Measurements from ENCODE around the gene CCDC170. TPM values are rescaled to one million over a fixed set of nuclear protein-coding genes. Genes with fewer than 3 reads are reported as not detected.

Gene CCDC170
- total and polyA plus RNA-seq, 5 donors = 0.66 to 1.4 (median 1.4) TPM

GRCh38 chr6:151633526-151634335 is 139.9 kb downstream of the CCDC170 start:
- H3K27me3 ChIP-seq (ENCODE audit: control insufficient read depth, insufficient read depth) = no peaks in the 10 kb centered on the region
- ATAC-seq (no peak), DNase-seq (no peak)
- H3K27ac ChIP-seq (ENCODE audit: low read length) = no peak overlapping the region
- intact Hi-C loops (cut with DNase I) = no loop called here
- H3K4me1 ChIP-seq (ENCODE audit: control insufficient read depth, insufficient read depth, low read length) = peaks cover 1% of the 10 kb centered on the region
- no peaks in the 10 kb centered on the region for H3K9me3 ChIP-seq (ENCODE audit: control insufficient read depth, low read length)
- H3K4me3 ChIP-seq (ENCODE audit: low read length) = no peak overlapping the region
- WGBS = 71% methylated on average over 5 of the region's 5 CpGs

GRCh38 chr6:151634336-151634720 is 140.5 kb downstream of the CCDC170 start:
- WGBS = 87% methylated on average over 3 of the region's 3 CpGs
- no peak for ATAC-seq

GRCh38 chr6:151635741-151636140 is 141.9 kb downstream of the CCDC170 start:
- 85% methylated on average over 3 of the region's 3 CpGs for WGBS

More at GRCh38 chr6:151634336-151634720, 140.5 kb downstream of the CCDC170 start:
- Histone ChIP-seq H3K4me3 (ENCODE audit: low read length) (no peak overlapping the region), H3K27ac (ENCODE audit: low read length) (no peak overlapping the region), H3K4me1 (ENCODE audit: control insufficient read depth, insufficient read depth, low read length) (peaks cover 1% of the 10 kb centered on the region), H3K9me3 (ENCODE audit: control insufficient read depth, low read length) (no peaks in the 10 kb centered on the region), H3K27me3 (ENCODE audit: control insufficient read depth, insufficient read depth) (no peaks in the 10 kb centered on the region)
- DNase-seq = no peak
- intact Hi-C loops (cut with DNase I) = no loop called here

GRCh38 chr6:151637814-151638213 is 144.0 kb downstream of the CCDC170 start:
- WGBS = 94% methylated on average over 3 of the region's 3 CpGs
- Histone ChIP-seq H3K4me3 (ENCODE audit: low read length) (no peak overlapping the region), H3K4me1 (ENCODE audit: control insufficient read depth, insufficient read depth, low read length) (no peaks in the 10 kb centered on the region), H3K27me3 (ENCODE audit: control insufficient read depth, insufficient read depth) (no peaks in the 10 kb centered on the region), H3K9me3 (ENCODE audit: control insufficient read depth, low read length) (no peaks in the 10 kb centered on the region), H3K27ac (ENCODE audit: low read length) (no peak overlapping the region)
- intact Hi-C loops (cut with DNase I) = no loop called here
- DNase-seq (no peak), ATAC-seq (no peak)

More at GRCh38 chr6:151635741-151636140, 141.9 kb downstream of the CCDC170 start:
- H3K27me3 ChIP-seq (ENCODE audit: control insufficient read depth, insufficient read depth) = no peaks in the 10 kb centered on the region
- no peak overlapping the region for H3K27ac ChIP-seq (ENCODE audit: low read length)
- DNase-seq = no peak
- ATAC-seq = no peak
- H3K4me3 ChIP-seq (ENCODE audit: low read length) = no peak overlapping the region
- H3K9me3 ChIP-seq (ENCODE audit: control insufficient read depth, low read length) = no peaks in the 10 kb centered on the region
- intact Hi-C loops (cut with DNase I) = no loop called here
- H3K4me1 ChIP-seq (ENCODE audit: control insufficient read depth, insufficient read depth, low read length) = peaks cover 1% of the 10 kb centered on the region

- intact Hi-C loops (cut with DNase I) = no loop called here
- no peaks in the 10 kb centered on the region for H3K4me1 ChIP-seq (ENCODE audit: control insufficient read depth, insufficient read depth, low read length)
- DNase-seq (no peak), ATAC-seq (no peak)
- WGBS = 80% methylated on average over 1 of the region's 1 CpG
- no peaks in the 10 kb centered on the region for H3K27me3 ChIP-seq (ENCODE audit: control insufficient read depth, insufficient read depth)
- no peak overlapping the region for H3K4me3 ChIP-seq (ENCODE audit: low read length)
- no peaks in the 10 kb centered on the region for H3K9me3 ChIP-seq (ENCODE audit: control insufficient read depth, low read length)
- H3K27ac ChIP-seq (ENCODE audit: low read length) = no peak overlapping the region
Measured at GRCh38 chr6:151639750-151640149, 145.9 kb downstream of the CCDC170 start.

GRCh38 chr6:151641028-151641427 is 147.2 kb downstream of the CCDC170 start:
- DNase-seq = no peak
- no peak overlapping the region for H3K27ac ChIP-seq (ENCODE audit: low read length)
- no peak overlapping the region for H3K4me3 ChIP-seq (ENCODE audit: low read length)
- 90% methylated on average over 3 of the region's 3 CpGs for WGBS
- no peaks in the 10 kb centered on the region for H3K9me3 ChIP-seq (ENCODE audit: control insufficient read depth, low read length)
- H3K27me3 ChIP-seq (ENCODE audit: control insufficient read depth, insufficient read depth) = no peaks in the 10 kb centered on the region
- H3K4me1 ChIP-seq (ENCODE audit: control insufficient read depth, insufficient read depth, low read length) = no peaks in the 10 kb centered on the region
- intact Hi-C loops (cut with DNase I) = no loop called here
- ATAC-seq = no peak

GRCh38 chr6:151647976-151648639 is 154.3 kb downstream of the CCDC170 start:
- no peak overlapping the region for H3K27ac ChIP-seq (ENCODE audit: low read length)
- no peaks in the 10 kb centered on the region for H3K27me3 ChIP-seq (ENCODE audit: control insufficient read depth, insufficient read depth)
- ATAC-seq (no peak), DNase-seq (peak in 1 of 3 donors; percentile 49)
- H3K9me3 ChIP-seq (ENCODE audit: control insufficient read depth, low read length) = no peaks in the 10 kb centered on the region
- intact Hi-C loops (cut with DNase I) = no loop called here
- WGBS = 64% methylated on average over 12 of the region's 12 CpGs
- no peaks in the 10 kb centered on the region for H3K4me1 ChIP-seq (ENCODE audit: control insufficient read depth, insufficient read depth, low read length)
- H3K4me3 ChIP-seq (ENCODE audit: low read length) = no peak overlapping the region

- H3K4me3 ChIP-seq (ENCODE audit: low read length) = no peak overlapping the region
- WGBS = 79% methylated on average over 4 of the region's 4 CpGs
- DNase-seq (no peak), ATAC-seq (no peak)
- H3K27me3 ChIP-seq (ENCODE audit: control insufficient read depth, insufficient read depth) = no peaks in the 10 kb centered on the region
- intact Hi-C loops (cut with DNase I) = no loop called here
- H3K9me3 ChIP-seq (ENCODE audit: control insufficient read depth, low read length) = no peaks in the 10 kb centered on the region
- H3K4me1 ChIP-seq (ENCODE audit: control insufficient read depth, insufficient read depth, low read length) = no peaks in the 10 kb centered on the region
- H3K27ac ChIP-seq (ENCODE audit: low read length) = no peak overlapping the region
Measured at GRCh38 chr6:151649835-151650234, 156.0 kb downstream of the CCDC170 start.

- DNase-seq (no peak), ATAC-seq (no peak)
- H3K9me3 ChIP-seq (ENCODE audit: control insufficient read depth, low read length) = no peaks in the 10 kb centered on the region
- no peak overlapping the region for H3K27ac ChIP-seq (ENCODE audit: low read length)
- no peak overlapping the region for H3K4me3 ChIP-seq (ENCODE audit: low read length)
- intact Hi-C loops (cut with DNase I) = no loop called here
- H3K4me1 ChIP-seq (ENCODE audit: control insufficient read depth, insufficient read depth, low read length) = no peaks in the 10 kb centered on the region
- WGBS = 89% methylated on average over 3 of the region's 3 CpGs
- no peaks in the 10 kb centered on the region for H3K27me3 ChIP-seq (ENCODE audit: control insufficient read depth, insufficient read depth)
Measured at GRCh38 chr6:151651639-151652038, 157.8 kb downstream of the CCDC170 start.

- intact Hi-C loops (cut with DNase I) = no loop called here
- H3K4me1 ChIP-seq (ENCODE audit: control insufficient read depth, insufficient read depth, low read length) = no peaks in the 10 kb centered on the region
- H3K27ac ChIP-seq (ENCODE audit: low read length) = peak overlapping the region; percentile 68
- H3K27me3 ChIP-seq (ENCODE audit: control insufficient read depth, insufficient read depth) = no peaks in the 10 kb centered on the region
- H3K9me3 ChIP-seq (ENCODE audit: control insufficient read depth, low read length) = no peaks in the 10 kb centered on the region
- peak; percentile 42 to 81 (median 78) for DNase-seq
- WGBS = 42% methylated on average over 2 of the region's 2 CpGs
- no peak overlapping the region for H3K4me3 ChIP-seq (ENCODE audit: low read length)
- ATAC-seq = peak; percentile 58 to 89
Measured at GRCh38 chr6:151652325-151652724, 158.5 kb downstream of the CCDC170 start.

GRCh38 chr6:151655099-151655498 is 161.3 kb downstream of the CCDC170 start:
- no peaks in the 10 kb centered on the region for H3K9me3 ChIP-seq (ENCODE audit: control insufficient read depth, low read length)
- H3K4me3 ChIP-seq (ENCODE audit: low read length) = no peak overlapping the region
- H3K4me1 ChIP-seq (ENCODE audit: control insufficient read depth, insufficient read depth, low read length) = no peaks in the 10 kb centered on the region
- H3K27ac ChIP-seq (ENCODE audit: low read length) = no peak overlapping the region
- DNase-seq = no peak
- WGBS = 90% methylated on average over 2 of the region's 2 CpGs
- ATAC-seq = no peak
- H3K27me3 ChIP-seq (ENCODE audit: control insufficient read depth, insufficient read depth) = no peaks in the 10 kb centered on the region
- intact Hi-C loops (cut with DNase I) = no loop called here

Measured in right cardiac atrium (tissue), 5 donors.